DMS 273 treated with DMSO at 0.1 percent for 48 hours (cell line): ENCODE data around the gene AWAT1.
"Not testable (repeated sequence)": the region's sequence is repeated elsewhere in the genome, so short reads cannot be mapped to it uniquely, and the experiment has no call there.

Experiments
- DNase-seq: peaks from one replicate; lab custom pipeline; 2025; lab: John Stamatoyannopoulos, UW

Gene AWAT1

DNA sequence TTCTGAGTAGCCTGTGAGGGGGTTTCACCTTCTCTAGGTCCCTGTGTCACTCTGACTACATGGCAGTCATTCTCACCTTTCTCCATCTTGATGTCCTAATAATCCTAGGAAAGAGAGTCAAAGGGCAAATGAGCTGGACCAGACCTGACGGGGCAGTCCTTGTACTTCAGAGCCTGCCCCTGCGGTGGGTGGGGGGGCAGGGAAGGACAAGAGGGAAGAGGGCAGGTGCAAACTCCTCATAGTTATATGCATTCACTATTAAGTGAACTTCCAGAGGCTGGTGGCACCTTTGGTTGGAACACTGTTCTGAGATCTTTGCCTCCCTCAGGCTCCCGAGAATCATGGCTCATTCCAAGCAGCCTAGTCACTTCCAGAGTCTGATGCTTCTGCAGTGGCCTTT is at the start of gene AWAT1:
AWAT1 (plus strand) TSS at position 301 of the 400 bp plus-strand sequence; CDS start at position 342, 41 bp downstream.
- no peak for DNase-seq

DNA sequence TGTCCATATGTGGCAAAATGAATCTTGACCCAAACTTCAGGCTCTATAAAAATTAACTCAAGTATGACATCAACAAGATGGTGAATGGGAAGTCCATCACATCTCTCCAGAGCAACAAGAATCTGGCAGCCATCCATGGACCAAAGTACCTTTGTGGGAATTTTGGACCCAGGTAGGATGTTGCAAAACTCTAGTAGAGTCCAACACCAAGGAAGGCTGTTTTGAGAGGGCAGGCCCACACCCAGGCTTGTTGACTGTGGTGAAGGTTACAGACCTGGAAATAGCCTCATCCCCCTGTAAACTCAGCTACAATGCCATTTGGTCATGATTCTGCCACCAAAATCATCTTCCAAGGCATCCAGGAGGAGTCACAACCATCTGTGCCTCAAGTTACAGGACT is 44.2 kb upstream of the AWAT1 start:
- DNase-seq: no peak

DNA sequence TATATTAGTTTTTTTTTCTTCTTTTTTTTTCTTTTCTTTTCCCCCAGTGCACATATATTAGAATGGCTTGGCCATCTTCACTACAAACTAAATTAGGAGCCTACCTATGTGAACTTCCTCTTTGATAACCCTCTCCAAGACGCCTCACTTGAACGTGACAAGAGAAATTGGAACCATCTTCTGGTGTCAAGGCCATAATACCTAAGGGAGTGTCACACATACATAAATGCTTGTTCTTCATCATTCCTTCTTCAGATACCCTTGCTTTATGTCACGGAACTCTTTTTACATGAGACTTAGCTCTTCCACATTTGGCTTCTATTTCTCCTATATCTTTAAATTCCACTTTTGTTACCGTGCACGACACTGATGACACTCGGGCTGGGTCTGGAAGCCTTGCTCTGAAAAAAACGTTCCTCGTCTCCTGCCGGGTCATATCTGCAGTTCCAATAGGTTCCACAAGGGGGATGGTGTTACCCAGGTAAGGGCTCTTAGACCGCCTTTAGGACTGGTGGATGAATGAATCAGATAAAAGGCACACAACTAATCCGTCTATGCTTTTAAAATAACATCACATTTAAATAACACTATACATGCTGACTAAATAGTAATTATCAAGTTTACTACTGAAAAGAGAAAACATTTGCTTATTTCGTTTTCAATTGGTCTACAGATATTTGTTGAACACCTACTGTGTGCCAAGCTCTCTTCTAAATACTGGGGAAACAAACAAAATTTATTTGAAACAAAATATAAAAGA is 37.3 kb upstream of the AWAT1 start:
- no peak for DNase-seq

DNA sequence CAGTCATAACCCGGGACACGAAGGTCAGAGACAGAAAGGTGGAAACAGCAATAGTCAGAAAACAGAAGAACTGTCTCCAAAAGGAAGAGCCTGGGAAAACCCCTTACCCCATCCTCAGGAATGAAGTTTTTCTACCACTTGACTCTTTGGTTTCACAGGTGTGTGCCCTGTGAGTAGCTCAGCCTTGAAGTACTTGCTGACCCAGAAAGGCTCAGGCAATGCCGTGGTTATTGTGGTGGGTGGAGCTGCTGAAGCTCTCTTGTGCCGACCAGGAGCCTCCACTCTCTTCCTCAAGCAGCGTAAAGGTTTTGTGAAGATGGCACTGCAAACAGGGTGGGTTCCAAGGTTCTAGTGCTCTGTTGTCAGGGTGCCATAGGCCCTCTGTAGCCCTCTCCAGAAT is 32.7 kb upstream of the AWAT1 start:
- DNase-seq: no peak

DNA sequence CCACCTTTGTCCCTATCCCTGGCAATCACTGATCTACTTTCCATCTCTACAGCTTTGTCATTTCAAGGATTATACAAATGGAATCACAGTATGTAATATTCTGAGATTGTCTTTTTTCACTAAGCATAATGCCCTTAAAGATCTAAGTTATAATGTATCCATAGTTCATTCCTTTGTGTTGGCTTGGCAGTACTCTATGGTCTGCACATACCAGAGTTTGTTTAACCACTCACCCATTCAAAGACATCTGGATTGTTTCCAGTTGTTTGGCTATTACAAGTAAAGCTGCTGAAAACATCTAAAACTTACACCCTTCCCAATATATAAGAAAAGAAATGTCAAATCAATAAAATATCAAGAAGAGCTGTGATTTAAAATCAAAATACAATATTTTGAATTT is 26.0 kb upstream of the AWAT1 start:
- DNase-seq: no peak

DNA sequence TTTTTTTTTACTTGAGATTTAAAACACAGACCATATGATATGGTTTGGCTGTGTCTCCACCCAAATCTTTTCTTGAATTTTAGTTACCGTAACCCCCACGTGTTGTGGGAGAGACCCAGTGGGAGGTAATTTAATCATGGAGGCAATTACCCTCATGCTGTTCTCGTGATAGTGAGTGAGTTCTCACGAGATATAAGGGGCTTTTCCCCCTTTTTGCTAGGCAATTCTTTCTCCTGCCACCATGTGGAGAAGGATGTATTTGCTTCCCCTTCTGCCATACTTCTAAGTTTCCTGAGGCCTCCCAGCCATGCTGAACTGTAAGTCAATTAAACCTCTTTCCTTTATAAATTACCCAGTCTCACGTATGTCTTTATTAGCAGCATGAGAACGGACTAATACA is 24.9 kb upstream of the AWAT1 start:
- DNase-seq: not testable (repeated sequence)

DNA sequence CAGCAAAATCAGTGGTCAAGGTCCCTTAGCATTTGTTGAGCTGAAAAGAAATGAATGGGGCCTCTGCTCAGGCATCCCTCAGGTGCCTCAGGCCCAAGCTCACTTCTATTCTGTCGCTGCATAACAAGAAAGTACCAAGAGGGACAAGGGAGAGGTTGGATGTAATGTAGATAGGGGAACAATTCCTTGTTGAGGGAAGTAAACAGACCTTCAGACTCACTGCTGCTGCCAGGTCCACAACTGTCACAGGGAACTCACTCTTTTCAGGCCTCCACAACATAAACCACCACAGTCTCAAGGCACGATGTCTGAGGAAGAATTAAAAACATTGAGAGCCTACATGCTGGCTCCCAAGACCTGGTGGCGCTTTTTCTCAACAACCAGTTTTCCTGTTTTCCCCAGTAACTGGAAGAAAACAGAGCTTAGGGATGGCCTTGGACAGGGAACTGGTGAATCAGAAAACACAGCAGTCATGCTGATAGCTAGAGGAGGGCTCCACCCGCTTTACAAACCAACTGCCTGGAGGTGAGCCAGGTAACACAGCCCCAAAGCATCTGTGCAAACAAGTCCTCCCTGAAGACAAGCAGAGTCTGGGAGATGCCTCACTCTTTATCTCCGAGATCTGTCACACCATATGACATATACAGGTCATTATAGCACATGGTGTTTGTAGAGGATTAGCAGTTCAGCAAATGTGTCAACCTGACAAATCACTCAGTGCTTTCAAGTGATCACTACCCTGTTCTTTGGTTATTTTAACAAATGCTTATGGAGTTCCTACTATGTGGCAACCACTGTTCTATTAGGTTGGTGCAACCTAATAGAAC is 14.3 kb upstream of the AWAT1 start:
- DNase-seq: no peak

DNA sequence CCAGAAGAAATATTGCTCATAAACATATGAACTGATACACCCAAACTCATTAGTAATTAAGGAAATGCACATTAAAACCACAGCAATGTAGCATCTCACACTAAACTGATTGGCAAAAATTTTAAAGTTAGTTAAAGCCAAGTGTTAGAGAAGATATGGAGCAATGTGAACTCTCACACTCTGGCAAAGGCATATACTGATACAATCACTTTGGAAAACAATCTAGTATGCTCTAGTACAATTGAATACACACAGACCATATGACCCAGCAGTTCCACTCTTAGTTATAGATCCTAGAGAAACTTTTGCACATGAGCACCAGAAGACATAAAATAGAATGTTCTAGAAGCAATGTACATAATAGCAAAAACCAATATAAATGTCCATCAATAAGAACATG is 8.4 kb upstream of the AWAT1 start:
- no peak for DNase-seq

DNA sequence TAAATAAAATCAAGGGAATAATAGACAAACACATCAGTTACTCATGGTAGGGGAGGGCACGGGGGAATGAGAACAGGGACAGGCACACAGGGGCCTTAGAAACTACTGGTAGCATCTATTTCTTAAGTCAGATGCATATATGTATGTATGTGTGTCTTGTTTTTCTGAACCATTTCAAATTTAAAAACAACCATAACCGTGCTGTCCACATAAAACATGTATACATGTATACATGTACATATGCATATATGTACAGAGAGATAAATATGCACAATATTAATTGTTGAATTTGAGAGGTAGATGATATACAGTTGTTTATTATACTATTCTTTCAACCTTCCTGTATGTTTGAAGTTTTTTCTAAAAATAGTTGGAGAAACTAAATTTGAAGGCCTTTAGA is 7.8 kb upstream of the AWAT1 start:
- DNase-seq: no peak

DNA sequence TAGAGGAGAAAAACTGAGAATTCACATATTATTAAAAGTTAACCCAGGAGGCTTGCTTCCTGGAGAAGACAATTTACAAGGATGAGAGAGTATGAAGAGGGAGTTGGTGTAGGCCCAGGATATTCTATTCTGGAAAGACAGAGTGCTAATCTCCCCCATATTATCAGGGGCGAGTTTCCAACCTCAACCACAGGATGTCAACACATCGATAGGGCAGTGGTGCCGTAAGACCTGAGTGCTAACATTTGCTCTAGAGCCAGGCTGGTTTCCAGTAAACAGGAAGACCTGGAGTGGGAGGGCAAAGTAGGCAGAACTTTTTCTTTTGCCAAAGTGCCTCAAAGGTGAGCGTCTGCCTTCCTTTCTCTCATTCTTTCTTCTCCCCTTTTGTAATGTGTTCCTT is 2.8 kb upstream of the AWAT1 start:
- DNase-seq: no peak

DNA sequence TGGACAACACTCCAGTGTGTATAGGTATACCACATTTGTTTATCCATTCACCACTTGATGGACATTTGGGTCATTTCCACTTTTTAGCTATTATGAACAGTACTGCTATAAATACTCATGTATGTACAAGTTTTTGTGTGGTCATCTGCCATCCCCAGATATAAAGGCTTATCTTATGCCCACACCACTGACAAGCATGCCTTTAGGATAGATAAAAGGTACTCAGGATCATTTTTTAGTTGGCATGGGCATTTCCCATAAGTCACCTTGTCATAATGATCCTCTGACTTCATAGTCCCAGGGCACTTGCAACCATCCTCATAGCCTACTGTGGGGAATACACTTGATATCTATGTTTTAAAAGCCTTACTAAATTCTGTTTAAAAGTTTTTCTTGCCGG is 6.3 kb downstream of the AWAT1 start:
- DNase-seq: no peak

DNA sequence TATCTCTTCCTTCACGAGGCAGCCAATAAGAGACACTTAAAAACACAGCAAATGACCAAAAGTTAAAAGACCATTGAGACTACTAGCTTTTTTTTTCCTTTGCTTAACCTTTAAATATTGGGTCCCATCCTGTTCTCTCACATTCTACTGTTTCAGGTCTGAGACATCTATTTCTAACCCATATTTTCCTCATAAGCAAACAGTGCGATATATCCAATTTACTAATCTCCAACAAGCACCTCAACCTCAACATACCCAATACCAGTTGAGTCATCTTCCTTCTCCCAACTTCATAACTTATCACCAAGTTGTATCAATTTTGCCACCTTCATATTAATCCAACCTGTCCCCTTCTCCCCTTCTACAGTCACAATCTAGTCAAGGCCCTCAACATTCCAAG is 7.0 kb downstream of the AWAT1 start:
- no peak for DNase-seq

DNA sequence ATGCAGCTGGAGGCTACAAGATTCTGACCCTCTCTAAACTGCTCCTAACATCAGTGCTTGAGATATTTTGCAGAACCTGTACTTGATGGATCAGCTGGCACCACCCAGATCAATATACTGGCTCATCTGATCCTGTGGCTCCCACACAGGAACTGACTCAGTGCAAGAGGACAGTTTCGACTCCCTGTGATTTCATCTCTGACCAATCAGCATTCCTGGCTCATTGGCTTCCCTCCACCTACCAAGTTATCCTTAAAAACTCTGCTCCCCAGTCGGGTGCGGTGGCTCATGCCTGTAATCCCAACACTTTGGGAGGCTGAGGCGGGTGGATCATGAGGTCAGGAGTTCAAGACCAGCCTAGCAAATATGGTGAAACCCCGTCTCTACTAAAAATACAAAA is 9.1 kb downstream of the AWAT1 start:
- not testable (repeated sequence) for DNase-seq

DNA sequence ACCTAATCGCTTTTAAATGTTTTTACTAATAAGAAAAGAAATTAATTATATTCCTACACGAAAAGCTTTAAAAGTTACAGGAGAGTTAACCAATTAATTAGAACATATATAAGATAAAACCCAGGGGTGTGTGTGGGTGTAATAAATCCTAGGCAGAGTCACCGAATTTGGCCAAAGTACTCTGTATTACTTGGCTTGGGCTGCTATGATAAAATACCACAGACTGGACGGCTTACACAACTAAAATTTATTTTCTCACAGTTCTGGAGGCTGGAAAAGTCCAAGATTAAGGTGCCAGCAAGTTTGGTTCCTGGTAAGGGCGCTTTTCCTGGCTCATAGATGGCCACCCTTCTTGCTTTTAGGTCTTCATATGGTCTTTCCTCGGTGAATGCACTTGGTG is 10.4 kb downstream of the AWAT1 start:
- no peak for DNase-seq

DNA sequence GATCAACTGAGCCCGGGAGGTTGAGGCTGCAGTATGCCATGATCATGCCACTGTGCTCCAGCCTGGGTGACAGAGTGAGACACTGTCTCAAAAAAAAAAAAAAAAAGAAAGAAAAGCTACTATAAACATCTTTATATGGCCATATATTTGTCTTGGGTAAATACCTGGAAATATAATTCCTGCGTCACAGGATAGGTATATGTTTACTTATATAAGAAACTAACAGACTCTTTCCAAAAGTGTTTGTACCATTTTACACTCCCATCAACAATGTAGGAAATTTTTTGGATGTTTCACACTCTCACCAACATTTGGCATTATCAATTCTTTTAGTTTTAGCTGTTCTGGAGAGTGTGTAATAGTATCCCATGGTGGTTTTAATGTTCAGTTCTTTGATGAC is 12.8 kb downstream of the AWAT1 start:
- no peak for DNase-seq

DNA sequence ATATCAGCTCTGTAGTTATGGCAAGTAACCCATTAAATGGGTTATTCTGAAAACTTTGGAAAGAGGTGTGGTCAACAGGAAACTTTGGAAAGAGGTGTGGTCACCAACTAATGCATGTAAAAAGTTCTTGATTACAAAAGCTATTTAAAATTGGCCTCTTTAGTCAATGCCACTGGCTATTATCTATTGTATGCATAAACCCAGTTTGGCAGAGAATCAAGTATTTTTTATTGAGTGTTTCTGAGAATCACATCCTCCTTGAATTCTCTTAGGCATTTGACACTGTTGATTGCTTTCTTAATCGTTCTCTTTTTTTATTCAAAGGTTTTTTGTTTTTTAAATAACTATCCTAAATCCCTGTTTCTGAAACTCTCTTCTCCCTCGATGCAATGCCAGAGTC is 18.0 kb downstream of the AWAT1 start:
- DNase-seq: no peak

DNA sequence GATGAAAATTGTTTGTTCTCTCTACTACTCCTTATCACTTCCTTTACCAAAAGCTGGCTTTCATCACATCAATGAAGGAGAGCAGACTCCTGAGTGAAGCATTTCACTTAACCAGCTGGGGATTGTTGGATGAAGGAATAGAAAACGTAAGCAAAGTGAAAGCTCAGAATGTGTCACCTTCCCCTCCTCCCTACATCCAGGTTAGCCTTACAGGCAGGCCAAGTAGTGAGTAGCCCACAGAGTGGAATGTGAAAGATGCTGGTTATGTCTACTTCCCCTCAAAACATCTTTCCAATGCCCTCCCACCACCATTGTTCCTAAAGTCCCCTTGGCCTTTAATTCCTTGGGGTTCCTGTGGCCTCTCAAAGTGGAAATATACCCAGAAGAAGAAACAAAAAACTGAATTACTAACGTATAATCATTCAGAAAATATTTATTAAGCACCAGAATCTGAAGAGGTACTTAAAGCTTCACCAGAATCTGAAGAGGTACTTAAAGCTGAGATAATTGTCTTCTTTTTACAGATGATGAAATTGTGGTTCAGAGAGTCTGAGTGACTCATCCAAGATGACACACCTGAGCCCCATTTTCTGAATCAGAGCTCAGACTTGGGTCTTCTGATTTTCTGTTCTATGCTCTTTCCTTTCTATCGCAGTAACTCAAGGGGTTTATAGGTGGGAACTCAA is 19.1 kb downstream of the AWAT1 start:
- no peak for DNase-seq

DNA sequence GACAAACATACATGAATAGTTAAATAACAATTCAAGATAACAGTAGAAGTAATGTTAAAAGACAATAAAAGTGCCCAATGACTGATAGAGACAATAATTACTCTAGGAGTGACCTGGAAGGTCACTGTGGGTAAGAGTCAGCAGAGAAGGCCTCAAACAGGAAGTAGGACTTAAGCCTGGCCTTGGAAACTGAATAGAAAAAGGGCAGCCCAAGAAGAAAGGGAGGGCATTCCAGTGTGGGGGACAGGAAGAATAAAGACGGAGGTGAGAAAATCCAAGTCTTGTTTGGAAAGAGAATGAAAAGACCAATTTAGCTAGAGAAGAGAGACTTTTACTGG is 19.6 kb downstream of the AWAT1 start:
- DNase-seq: no peak

DNA sequence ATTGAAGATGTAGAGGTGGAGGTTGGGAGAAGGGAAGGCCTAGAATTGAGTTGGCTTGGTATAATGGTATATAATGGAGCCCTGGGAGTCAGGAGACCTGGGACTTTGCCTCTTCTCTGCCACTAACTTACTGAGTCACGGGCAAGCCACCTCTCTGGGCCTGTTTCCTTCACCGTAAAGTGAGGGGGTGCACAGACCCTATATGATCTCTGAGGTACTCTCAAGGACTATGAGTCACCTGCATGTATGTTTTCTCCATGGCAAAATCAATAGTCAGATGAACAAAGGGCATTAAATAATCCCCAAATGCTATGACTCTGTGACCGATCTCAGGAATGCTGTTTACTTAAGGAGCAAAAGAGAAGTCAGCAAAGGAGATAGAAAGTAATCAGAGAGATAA is 20.5 kb downstream of the AWAT1 start:
- DNase-seq: no peak

DNA sequence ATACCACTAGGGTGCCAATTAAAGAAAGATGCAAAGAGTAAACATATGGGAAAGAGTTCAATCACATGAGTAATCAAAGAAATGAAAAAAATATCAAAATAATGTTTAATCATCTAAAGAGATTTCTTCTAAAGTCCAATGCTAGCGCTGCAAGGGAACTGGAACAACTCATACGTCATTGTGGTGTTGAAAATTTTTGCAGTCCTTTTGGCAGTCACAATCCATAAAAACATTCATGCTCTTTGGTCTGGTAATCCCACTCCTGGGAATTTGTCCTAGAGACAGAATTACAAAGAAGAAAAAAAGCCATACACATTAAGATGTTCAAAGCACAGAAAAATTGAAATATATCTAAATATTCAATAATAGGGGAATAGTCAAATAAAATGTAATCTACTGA is 21.0 kb downstream of the AWAT1 start:
- DNase-seq: no peak

DNA sequence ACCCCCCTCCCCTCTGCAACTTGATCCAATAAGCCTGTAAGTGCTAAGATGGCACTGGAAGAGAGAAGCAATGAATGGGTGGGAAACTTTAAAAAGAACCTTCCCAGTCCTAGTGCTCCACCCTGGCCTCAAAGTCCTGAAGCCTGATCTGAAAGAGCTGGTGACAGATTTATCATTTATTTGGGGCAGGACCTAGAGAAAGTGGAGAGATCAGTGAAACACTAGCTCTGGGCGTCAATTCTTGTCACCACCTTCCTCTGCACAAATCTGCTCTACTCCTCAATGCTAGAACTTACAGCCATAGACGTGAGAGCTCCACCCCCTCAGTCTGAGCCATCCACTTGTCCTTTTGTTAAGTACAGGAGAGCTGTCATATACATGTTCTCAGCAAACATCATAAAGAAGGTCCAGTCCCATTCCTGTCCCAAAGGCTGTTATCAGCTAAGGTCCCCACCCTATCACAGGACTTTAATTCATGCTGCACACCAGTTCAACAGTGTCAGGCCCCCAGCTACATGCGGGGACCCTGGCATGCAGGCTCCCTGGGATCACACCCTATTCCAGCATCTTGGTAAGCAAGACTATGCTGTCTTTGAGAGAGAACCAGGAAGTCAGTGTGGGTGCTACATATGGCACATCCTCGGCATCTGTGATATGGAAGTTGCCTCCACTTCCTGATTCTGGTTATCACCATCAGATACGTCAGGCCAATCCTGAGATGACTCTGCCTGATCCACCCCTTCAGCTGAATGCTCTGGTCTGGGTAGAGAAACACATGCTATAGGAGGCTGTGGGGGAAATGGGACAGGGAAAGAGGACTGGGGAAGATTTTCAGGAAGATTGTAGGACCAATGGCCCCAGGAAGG is 23.2 kb downstream of the AWAT1 start:
- no peak for DNase-seq

DNA sequence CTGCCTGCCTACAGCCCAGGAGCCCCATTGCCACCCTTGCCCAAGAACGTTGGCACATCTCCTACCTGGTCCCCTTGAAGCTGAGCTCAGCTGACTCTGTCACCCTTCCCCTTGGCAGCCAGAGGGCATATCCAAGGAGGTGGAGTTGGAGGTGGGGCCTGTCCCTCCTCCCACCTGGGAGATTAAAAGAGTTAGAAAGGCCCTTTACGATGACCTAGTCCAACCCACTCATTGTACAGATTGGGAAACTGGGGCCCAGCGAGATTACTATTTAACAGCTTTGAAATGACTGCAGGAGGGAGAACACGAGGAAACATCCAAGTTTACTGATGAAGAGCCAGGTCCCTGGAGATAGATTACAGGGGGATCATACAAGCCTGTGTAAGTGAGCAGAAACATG is 25.6 kb downstream of the AWAT1 start, which contains the start of gene P2RY4:
P2RY4 (minus strand) TSS at position 101 of the 400 bp plus-strand sequence. CDS start 580 bp downstream, outside the sequence.
- no peak for DNase-seq
